Measurements from ENCODE around the gene NFATC1.
A peak's percentile ranks its signal among the peaks of the same experiment; 100 is the strongest.

The NFATC1 gene

DNA sequence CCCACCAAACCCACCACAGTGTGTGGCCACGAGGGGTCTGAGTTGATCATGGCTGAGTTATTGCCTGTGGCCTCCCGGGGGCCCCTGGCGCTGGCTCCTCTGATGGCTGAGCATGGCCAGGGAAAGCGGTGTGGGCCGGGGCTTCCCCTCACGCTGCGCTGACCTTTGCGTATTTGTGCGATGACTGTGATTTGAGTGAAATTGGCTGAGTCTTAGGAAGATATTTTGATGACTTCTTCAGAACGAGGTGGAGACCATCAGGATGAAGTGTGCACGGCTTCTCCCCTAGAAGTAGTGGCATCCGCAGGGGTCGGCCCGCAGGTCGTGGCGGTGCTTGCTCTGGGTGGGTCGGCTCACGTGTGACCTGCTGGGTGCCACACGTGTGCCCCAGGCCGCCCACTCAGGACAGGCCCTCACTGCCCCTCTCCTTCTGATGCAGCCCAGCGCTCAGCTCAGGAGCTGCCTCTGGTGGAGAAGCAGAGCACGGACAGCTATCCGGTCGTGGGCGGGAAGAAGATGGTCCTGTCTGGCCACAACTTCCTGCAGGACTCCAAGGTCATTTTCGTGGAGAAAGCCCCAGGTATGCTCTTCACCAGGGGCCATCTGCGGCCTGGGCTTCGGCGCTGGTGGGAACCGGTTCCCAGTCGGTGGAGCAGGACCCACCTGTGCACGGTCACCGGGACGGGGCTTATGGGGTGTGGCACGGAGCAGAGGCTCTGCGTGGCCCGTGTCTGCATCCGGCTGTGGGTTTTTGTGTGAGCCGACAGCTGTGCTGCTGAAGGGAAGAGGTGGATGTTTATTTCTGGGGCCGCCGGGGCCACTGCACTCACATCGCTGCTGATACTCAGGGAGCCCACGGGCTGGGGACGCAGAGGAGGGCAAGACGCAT lies 55.8 kb downstream of the NFATC1 start:
- Histone ChIP-seq H3K27ac (ENCODE audit: low read length) (no peak overlapping the region), H3K79me2 (ENCODE audit: low read length) (peaks cover 26% of the 10 kb centered on the region; the same call in 1 of the 2 replicates), H3K9me3 (ENCODE audit: insufficient read depth, low read length) (no peaks in the 10 kb centered on the region), H3K4me1 (ENCODE audit: low read length) (peaks cover 24% of the 10 kb centered on the region), H3K36me3 (replicated peaks; ENCODE audit: low read depth, low read length) (peaks cover 75% of the 10 kb centered on the region), H3K4me3 (ENCODE audit: low read length) (no peak overlapping the region), H3K27me3 (ENCODE audit: low read depth, low read length) (no peaks in the 10 kb centered on the region), H3K9ac (ENCODE audit: low read length) (no peak overlapping the region), H2AFZ (ENCODE audit: low read depth, low read length) (no peak overlapping the region), H3K4me2 (ENCODE audit: low read length) (no peak overlapping the region), H4K20me1 (ENCODE audit: insufficient read depth, low read length) (peaks cover 42% of the 10 kb centered on the region)
- TF ChIP-seq, protein P1, sequence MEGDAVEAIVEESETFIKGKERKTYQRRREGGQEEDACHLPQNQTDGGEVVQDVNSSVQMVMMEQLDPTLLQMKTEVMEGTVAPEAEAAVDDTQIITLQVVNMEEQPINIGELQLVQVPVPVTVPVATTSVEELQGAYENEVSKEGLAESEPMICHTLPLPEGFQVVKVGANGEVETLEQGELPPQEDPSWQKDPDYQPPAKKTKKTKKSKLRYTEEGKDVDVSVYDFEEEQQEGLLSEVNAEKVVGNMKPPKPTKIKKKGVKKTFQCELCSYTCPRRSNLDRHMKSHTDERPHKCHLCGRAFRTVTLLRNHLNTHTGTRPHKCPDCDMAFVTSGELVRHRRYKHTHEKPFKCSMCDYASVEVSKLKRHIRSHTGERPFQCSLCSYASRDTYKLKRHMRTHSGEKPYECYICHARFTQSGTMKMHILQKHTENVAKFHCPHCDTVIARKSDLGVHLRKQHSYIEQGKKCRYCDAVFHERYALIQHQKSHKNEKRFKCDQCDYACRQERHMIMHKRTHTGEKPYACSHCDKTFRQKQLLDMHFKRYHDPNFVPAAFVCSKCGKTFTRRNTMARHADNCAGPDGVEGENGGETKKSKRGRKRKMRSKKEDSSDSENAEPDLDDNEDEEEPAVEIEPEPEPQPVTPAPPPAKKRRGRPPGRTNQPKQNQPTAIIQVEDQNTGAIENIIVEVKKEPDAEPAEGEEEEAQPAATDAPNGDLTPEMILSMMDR (IDR thresholded peaks at IDR 0.05; ENCODE audit: low read depth, low read length), result no peak; the same call in 1 of the 2 replicates
- TF ChIP-seq EZH2phosphoT487 (IDR thresholded peaks at IDR 0.05; ENCODE audit: low read depth), result no peak

DNA sequence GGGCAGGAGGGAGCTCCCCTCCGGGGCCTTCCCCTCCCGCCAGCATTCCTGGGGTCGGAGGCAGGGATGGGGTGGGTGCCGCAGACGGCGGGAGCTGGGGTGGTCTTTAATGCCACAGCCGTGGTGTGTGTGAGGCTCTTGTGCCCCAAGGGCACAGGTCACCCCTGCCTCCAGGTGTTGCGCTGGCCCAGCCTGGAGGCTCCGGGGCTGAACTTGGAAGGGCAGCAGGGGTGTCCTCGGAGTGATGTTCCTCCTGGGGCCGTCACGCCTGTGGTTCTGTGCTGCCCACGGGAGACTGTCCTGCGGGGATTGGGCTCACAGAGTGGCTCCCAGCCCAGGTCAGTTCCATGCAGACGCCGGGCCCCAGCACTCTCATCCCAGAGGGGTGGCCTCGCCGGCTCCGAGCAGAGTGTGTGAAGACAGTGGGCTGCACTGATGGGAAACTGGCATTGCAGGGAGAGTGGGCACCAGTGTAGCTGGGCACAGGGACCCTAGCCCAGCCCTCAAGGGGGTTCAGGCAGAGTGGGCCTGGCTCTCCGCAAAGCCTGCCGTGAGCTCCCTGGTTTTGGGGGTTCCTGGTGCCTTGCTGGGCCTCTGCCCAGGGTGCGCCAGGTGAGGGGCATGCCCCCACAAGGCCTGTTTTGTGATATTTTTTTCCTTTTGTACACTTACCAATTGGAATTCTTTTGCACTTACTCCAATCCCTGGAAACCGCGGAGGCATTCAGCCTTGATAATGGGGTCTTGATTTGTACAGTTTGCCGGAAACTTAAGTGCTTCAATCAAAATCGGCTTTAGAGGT lies 56.7 kb downstream of the NFATC1 start:
- no peak overlapping the region for H3K27ac ChIP-seq (ENCODE audit: low read length)
- H3K36me3 ChIP-seq (replicated peaks; ENCODE audit: low read depth, low read length), result peaks cover 71% of the 10 kb centered on the region
- no peak overlapping the region for H3K4me3 ChIP-seq (ENCODE audit: low read length)
- no peaks in the 10 kb centered on the region for H3K27me3 ChIP-seq (ENCODE audit: low read depth, low read length)
- H4K20me1 ChIP-seq (ENCODE audit: insufficient read depth, low read length), result peaks cover 32% of the 10 kb centered on the region
- no peaks in the 10 kb centered on the region for H3K9me3 ChIP-seq (ENCODE audit: insufficient read depth, low read length)
- no peak overlapping the region for H3K9ac ChIP-seq (ENCODE audit: low read length)
- peaks cover 18% of the 10 kb centered on the region; the same call in 1 of the 2 replicates for H3K79me2 ChIP-seq (ENCODE audit: low read length)
- no peak overlapping the region for H3K4me2 ChIP-seq (ENCODE audit: low read length)
- TF ChIP-seq, protein P1 (IDR thresholded peaks at IDR 0.05; ENCODE audit: low read depth, low read length), result no peak
- no peak for TF ChIP-seq EZH2phosphoT487 (IDR thresholded peaks at IDR 0.05; ENCODE audit: low read depth)
- peaks cover 24% of the 10 kb centered on the region for H3K4me1 ChIP-seq (ENCODE audit: low read length)
- no peak overlapping the region for H2AFZ ChIP-seq (ENCODE audit: low read depth, low read length)

DNA sequence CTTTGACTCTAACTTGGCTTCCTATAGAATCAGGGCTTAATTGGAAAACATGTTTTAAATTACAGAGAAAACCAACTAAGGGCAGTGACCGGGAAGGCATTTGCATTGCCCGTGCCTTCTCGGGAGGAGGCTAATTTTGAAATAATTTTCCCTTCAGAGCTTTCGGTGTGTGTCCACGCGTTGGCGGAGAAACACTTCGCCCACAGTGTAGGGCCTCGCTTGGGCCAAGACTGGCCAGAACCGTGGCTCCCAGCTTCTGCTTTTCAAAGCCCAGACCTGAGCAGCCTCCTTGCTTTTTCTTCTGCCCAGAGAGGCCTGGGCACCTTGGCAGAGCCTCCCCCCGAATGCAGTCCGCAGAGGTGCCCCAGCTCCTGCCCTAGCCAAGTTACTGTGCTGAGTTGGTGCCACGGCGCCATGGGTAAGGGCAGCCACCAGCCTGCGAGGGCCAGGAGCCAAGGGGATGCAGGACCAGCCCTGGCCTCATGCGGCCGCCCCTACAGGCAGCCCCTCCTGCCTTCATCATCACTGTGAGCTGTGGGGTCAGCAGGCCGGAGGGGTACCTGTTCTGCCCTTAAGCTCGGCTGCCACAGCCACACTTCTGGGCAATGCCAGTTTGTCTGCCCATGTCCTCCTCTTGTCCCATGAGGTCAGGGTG lies 57.4 kb downstream of the NFATC1 start:
- Histone ChIP-seq H3K36me3 (replicated peaks; ENCODE audit: low read depth, low read length) (peaks cover 78% of the 10 kb centered on the region), H3K4me1 (ENCODE audit: low read length) (peaks cover 24% of the 10 kb centered on the region), H3K27ac (ENCODE audit: low read length) (peak overlapping the region; percentile 70), H3K79me2 (ENCODE audit: low read length) (peaks cover 12% of the 10 kb centered on the region; the same call in 1 of the 2 replicates), H3K4me3 (ENCODE audit: low read length) (no peak overlapping the region), H3K9ac (ENCODE audit: low read length) (no peak overlapping the region), H3K27me3 (ENCODE audit: low read depth, low read length) (no peaks in the 10 kb centered on the region), H4K20me1 (ENCODE audit: insufficient read depth, low read length) (peaks cover 25% of the 10 kb centered on the region), H3K4me2 (ENCODE audit: low read length) (peak overlapping the region; percentile 53), H3K9me3 (ENCODE audit: insufficient read depth, low read length) (no peaks in the 10 kb centered on the region), H2AFZ (ENCODE audit: low read depth, low read length) (no peak overlapping the region)
- TF ChIP-seq, protein P1 (IDR thresholded peaks at IDR 0.05; ENCODE audit: low read depth, low read length), result no peak
- no peak for TF ChIP-seq EZH2phosphoT487 (IDR thresholded peaks at IDR 0.05; ENCODE audit: low read depth)

Measured in OCI-LY3 (cell line).